OCI-LY3 (cell line): Measurements from ENCODE around the gene SNX1.

Source experiments
- H2AFZ ChIP-seq: fragments of 200-600, 300-600 bp; shearing (Covaris generic); 2 replicates; pipeline ENCODE4 v1.6.0; 2014; ENCODE audit warnings: antibody characterized with exemption, low read depth, low read length
- H3K27ac ChIP-seq: fragments of 200-600, 300-600 bp; sonication (generic); 2 replicates; pipeline ENCODE4 v1.5.1; 2014; ENCODE audit warnings: mild to moderate bottlenecking, low read length, moderate library complexity, mixed read lengths
- H3K27me3 ChIP-seq: fragments of 200-600, 300-600 bp; sonication (generic); 2 replicates; pipeline ENCODE4 v1.6.1; 2014; ENCODE audit warnings: low read depth, low read length, mixed read lengths
- H3K36me3 ChIP-seq: fragments of 200-600, 300-600 bp; sonication (generic); replicated peaks from 2 replicates; pipeline ENCODE3; 2014; ENCODE audit warnings: low read depth, low read length, mixed read lengths
- H3K4me1 ChIP-seq: fragments of 300-600, 200-600 bp; sonication (generic); 2 replicates; pipeline ENCODE4 v1.6.1; 2014; ENCODE audit warnings: low read length, mixed read lengths
- H3K4me2 ChIP-seq: fragments of 200-600, 300-600 bp; sonication (generic); 2 replicates; pipeline ENCODE4 v1.6.1; 2014; ENCODE audit warnings: low read length, mixed read lengths
- H3K4me3 ChIP-seq: fragments of 300-600, 200-600 bp; sonication (generic); 2 replicates; pipeline ENCODE4 v1.5.1; 2014; ENCODE audit warnings: antibody characterized with exemption, mild to moderate bottlenecking, low read length, moderate library complexity
- H3K79me2 ChIP-seq: fragments of 300-600, 200-600 bp; shearing (Covaris generic); 2 replicates; pipeline ENCODE4 v1.6.1; 2014; ENCODE audit warnings: mild to moderate bottlenecking, low read length, mixed read lengths
- H3K9ac ChIP-seq: fragments of 300-600, 200-600 bp; shearing (Covaris generic); 2 replicates; pipeline ENCODE4 v1.6.0; 2014; ENCODE audit warnings: mild to moderate bottlenecking, low read length, moderate library complexity
- H3K9me3 ChIP-seq: fragments of 200-600, 300-600 bp; shearing (Covaris generic); 2 replicates; pipeline ENCODE4 v1.6.1; 2014; ENCODE audit warnings: low read length, mixed read lengths; ENCODE audit not compliant: insufficient read depth
- H4K20me1 ChIP-seq: fragments of 200-600, 300-600 bp; sonication (generic); 2 replicates; pipeline ENCODE4 v1.6.1; 2016; ENCODE audit warnings: low read length, mixed read lengths; ENCODE audit not compliant: insufficient read depth
- EZH2phosphoT487 ChIP-seq: fragments of 200-600 bp; shearing (Covaris generic); IDR thresholded peaks from 2 replicates; pipeline ENCODE4 v1.6.1; 2018; ENCODE audit warnings: antibody characterized with exemption, mixed run types, low read depth
- TF ChIP-seq, protein P1 (sequence below): fragments of 200-600, 300-600 bp; sonication (generic); IDR thresholded peaks from 2 replicates; pipeline ENCODE4 v1.5.1; 2014; ENCODE audit warnings: antibody characterized with exemption, low read length, low read depth

Gene SNX1

DNA sequence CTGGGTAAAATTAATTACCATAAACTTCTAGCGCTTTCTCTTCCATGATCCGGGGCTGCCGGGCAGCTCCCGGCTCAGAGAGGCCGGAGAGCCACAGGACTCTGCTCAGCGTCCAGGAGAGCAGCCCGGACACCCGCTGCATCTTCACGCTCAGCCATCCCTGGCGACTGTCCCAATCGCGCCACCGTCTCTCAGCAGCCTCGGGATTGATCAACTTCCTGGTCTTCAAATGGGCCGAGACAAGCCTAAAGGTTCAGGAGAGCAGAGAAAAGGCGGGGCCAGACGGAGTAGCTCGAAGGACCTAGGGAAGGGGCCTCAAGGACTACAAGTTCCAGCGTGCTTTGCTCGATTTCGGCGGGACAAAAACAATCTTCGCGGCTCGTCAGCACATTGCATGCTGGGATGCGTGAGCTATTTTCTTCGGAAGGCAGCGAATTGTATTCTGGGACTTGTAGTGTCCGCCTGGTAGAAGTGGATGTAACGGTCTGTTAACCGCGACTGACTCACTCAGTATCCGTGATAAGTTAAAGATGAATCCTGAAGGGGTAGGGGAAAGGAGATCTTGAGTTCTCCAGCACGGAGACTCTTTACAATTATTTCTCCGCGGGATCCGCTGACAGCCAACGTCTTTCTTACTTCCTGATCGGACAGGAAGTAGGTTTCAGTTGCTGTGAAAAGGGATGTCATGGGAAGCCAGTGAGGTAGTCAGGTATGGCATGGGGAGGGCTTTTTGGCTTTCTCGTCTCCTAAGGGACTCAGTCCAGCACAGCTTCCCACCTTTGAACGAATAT is 2.0 kb upstream of the SNX1 start, which contains the start of gene CIAO2A:
TSS of gene CIAO2A (minus strand) at position 212 of the 791 bp plus-strand sequence. CDS start at position 142, 70 bp downstream.
- peaks cover 62% of the 10 kb centered on the region for H3K4me1 ChIP-seq
- peak within 1 kb of the TSS; percentile 93 for H2AFZ ChIP-seq
- peaks cover 5% of the 10 kb centered on the region for H3K36me3 ChIP-seq
- H3K27me3 ChIP-seq: no peaks in the 10 kb centered on the region
- H3K27ac ChIP-seq: peak within 1 kb of the TSS; percentile 85
- TF ChIP-seq, protein P1, sequence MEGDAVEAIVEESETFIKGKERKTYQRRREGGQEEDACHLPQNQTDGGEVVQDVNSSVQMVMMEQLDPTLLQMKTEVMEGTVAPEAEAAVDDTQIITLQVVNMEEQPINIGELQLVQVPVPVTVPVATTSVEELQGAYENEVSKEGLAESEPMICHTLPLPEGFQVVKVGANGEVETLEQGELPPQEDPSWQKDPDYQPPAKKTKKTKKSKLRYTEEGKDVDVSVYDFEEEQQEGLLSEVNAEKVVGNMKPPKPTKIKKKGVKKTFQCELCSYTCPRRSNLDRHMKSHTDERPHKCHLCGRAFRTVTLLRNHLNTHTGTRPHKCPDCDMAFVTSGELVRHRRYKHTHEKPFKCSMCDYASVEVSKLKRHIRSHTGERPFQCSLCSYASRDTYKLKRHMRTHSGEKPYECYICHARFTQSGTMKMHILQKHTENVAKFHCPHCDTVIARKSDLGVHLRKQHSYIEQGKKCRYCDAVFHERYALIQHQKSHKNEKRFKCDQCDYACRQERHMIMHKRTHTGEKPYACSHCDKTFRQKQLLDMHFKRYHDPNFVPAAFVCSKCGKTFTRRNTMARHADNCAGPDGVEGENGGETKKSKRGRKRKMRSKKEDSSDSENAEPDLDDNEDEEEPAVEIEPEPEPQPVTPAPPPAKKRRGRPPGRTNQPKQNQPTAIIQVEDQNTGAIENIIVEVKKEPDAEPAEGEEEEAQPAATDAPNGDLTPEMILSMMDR: no peak
- no peak for TF ChIP-seq EZH2phosphoT487
- H4K20me1 ChIP-seq: peaks cover 28% of the 10 kb centered on the region
- peak within 1 kb of the TSS; percentile 89 for H3K9ac ChIP-seq
- peaks cover 86% of the 10 kb centered on the region for H3K79me2 ChIP-seq
- peak within 1 kb of the TSS; percentile 96 for H3K4me3 ChIP-seq
- no peaks in the 10 kb centered on the region for H3K9me3 ChIP-seq
- peak within 1 kb of the TSS; percentile 93 for H3K4me2 ChIP-seq

DNA sequence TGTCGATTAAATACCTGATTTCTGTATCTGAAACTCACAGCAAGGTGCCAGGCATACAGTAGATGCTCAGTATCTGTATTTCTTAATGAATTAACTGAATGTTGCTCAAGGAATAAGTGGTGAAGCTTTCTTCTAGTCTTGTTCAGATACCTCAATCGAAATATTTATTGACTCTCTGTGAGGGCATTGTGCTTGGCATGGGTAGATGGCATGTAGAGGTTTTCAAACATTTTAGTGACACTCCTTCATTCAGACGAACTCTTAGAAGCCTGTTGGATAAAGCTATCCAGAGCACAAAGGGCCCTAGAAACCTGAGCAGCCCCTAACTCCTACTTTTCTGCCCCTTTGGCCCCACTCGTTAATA is 369 bp upstream of the SNX1 start:
- H4K20me1 ChIP-seq: peaks cover 25% of the 10 kb centered on the region

DNA sequence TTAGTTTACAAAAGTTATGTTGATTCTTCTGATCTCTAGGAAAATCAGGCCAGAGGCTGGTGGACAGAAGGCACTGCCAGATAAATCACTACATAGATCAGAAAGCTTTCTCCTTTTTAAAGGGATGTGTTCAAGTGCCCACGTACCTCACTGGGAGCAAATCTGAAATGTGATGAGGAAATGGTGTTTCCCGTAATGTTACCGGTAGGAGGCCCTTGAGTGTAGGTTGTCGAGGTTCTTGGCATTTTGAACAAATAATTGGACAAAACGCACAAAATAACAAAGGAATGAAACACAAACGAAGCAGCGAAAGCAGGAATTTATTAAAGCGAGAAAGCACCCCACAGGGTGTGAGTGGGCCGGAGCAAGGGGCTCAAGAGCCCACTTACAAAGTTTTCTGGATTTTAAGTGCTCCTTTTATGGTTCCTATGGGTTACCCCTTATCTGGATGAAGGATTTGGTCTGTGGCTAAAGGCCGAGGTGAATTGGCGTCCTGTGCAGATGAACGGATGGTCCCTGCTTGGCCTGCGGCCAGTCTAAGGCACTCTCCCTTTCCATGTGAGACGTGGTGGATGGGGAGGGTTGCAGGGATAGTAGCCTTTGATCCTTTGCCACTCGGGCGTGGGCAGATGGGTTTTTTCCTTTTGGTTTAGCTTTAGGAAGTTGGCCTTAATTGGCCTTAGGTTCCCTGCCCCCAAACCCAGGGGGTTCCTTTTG is 1.0 kb downstream of the SNX1 start:
- Histone ChIP-seq H4K20me1 (peaks cover 38% of the 10 kb centered on the region), H3K27ac (peak overlapping the region; percentile 58; the same call in 1 of the 2 replicates), H3K36me3 (no peaks in the 10 kb centered on the region), H3K9me3 (no peaks in the 10 kb centered on the region), H3K4me3 (peak overlapping the region; percentile 96), H3K9ac (peak overlapping the region; percentile 88), H2AFZ (no peak overlapping the region), H3K27me3 (no peaks in the 10 kb centered on the region), H3K79me2 (peaks cover 86% of the 10 kb centered on the region), H3K4me2 (peak overlapping the region; percentile 78), H3K4me1 (peaks cover 42% of the 10 kb centered on the region)
- TF ChIP-seq, protein P1: peak; percentile 22
- TF ChIP-seq EZH2phosphoT487: no peak

More for the DNA sequence above, 369 bp upstream of the SNX1 start:
- H3K9ac ChIP-seq: peak overlapping the region; percentile 41
- H3K9me3 ChIP-seq: no peaks in the 10 kb centered on the region
- H3K27ac ChIP-seq: peak overlapping the region; percentile 10
- peak overlapping the region; percentile 96 for H3K4me3 ChIP-seq
- peak overlapping the region; percentile 66 for H3K4me2 ChIP-seq
- no peaks in the 10 kb centered on the region for H3K36me3 ChIP-seq
- no peaks in the 10 kb centered on the region for H3K27me3 ChIP-seq
- H3K79me2 ChIP-seq: peaks cover 86% of the 10 kb centered on the region
- H2AFZ ChIP-seq: peak overlapping the region; percentile 48; the same call in 1 of the 2 replicates
- TF ChIP-seq, protein P1: no peak
- TF ChIP-seq EZH2phosphoT487: no peak
- peaks cover 46% of the 10 kb centered on the region for H3K4me1 ChIP-seq

DNA sequence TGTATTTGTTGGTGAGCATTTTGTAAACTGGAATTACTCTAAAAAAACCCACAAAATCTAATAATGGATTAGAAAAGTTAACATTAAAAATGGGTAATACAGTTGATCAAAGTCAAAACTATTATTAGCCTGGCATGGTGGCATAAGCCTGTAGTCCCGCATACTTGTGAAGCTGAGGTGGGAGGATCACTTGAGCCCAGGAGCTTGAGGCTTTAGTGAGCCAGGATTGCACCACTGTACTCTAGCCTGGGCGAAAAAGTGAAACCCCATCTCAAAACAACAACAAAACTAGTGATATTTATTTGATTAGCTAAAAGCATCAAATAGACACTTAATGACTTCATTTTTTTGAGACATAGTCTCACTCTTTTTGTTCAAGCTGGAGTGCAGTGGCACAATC is 3.6 kb downstream of the SNX1 start:
- Histone ChIP-seq H3K4me2 (no peak overlapping the region), H3K4me1 (peaks cover 34% of the 10 kb centered on the region), H3K27me3 (no peaks in the 10 kb centered on the region), H3K79me2 (peaks cover 92% of the 10 kb centered on the region), H2AFZ (no peak overlapping the region), H3K9ac (no peak overlapping the region), H4K20me1 (peaks cover 57% of the 10 kb centered on the region), H3K36me3 (peaks cover 5% of the 10 kb centered on the region), H3K4me3 (no peak overlapping the region), H3K9me3 (no peaks in the 10 kb centered on the region), H3K27ac (no peak overlapping the region)
- no peak for TF ChIP-seq EZH2phosphoT487
- TF ChIP-seq, protein P1: no peak
